Stimulated activated CD8-positive, alpha-beta memory T cell treated with anti-CD3 and anti-CD28 coated beads, Interleukin-15, amount 100 ng/mL, for 4 hours (primary cell): ENCODE results near the gene HCFC1.

Source experiments
- DNase-seq, 2 donors: peaks; one replicate each; pipeline ENCODE4 v3.0.0-alpha.2; 2020; ENCODE audit warnings: low read depth in 2 of 2

HCFC1 gene

GRCh38 chrX:153903238-153903980 is 68.2 kb downstream of the HCFC1 start:
- DNase-seq = no peak

- DNase-seq = no peak
Measured at GRCh38 chrX:153902385-153902784, 69.2 kb downstream of the HCFC1 start.

- no peak for DNase-seq
Measured at GRCh38 chrX:153901753-153902140, 69.9 kb downstream of the HCFC1 start.

GRCh38 chrX:153900831-153901752 is 70.5 kb downstream of the HCFC1 start:
- peak in 1 of 2 donors; percentile 39 for DNase-seq

DNA sequence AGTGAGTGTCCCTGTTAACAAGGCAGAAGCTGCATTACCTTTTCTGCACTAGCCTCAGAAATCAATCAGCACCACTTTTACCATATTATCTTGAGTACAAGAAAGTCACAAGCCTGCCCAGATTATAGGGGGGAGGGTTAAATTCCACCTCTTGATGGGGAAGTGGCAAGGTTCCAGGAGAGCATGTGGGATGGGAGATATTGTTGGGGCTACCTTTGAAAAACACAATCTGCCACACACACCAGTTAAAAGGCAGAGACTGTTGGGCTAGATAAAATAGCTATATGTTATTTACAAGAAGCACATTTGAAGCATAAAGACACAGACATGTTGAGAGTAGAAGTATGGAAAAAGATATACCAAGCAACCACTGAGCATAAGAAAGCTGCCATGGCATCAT is 73.7 kb downstream of the HCFC1 start:
- no peak for DNase-seq
